ENCODE measurements around the gene ARID5B.

The ARID5B gene

GRCh38 chr10:62095181-62096122 lies 194.0 kb downstream of the ARID5B start:
- H3K4me3 ChIP-seq (ENCODE audit: low read depth, low read length): no peak overlapping the region
- TF ChIP-seq CTCF (IDR thresholded peaks at IDR 0.05; ENCODE audit: borderline replicate concordance, insufficient read depth, low read depth, low read length): no peak

GRCh38 chr10:62096256-62096933 lies 194.9 kb downstream of the ARID5B start:
- H3K4me3 ChIP-seq (ENCODE audit: low read depth, low read length): no peak overlapping the region
- TF ChIP-seq CTCF (IDR thresholded peaks at IDR 0.05; ENCODE audit: borderline replicate concordance, insufficient read depth, low read depth, low read length): no peak

GRCh38 chr10:62098278-62099121 lies 197.0 kb downstream of the ARID5B start:
- TF ChIP-seq CTCF (IDR thresholded peaks at IDR 0.05; ENCODE audit: borderline replicate concordance, insufficient read depth, low read depth, low read length): no peak
- no peak overlapping the region for H3K4me3 ChIP-seq (ENCODE audit: low read depth, low read length)

GRCh38 chr10:62099299-62099698 lies 197.8 kb downstream of the ARID5B start:
- H3K4me3 ChIP-seq (ENCODE audit: low read depth, low read length): no peak overlapping the region
- TF ChIP-seq CTCF (IDR thresholded peaks at IDR 0.05; ENCODE audit: borderline replicate concordance, insufficient read depth, low read depth, low read length): no peak

- H3K4me3 ChIP-seq (ENCODE audit: low read depth, low read length): no peak overlapping the region
- no peak for TF ChIP-seq CTCF (IDR thresholded peaks at IDR 0.05; ENCODE audit: borderline replicate concordance, insufficient read depth, low read depth, low read length)
These were observed 202.4 kb downstream of the ARID5B start for GRCh38 chr10:62103857-62104256.

GRCh38 chr10:62106929-62107519 lies 205.5 kb downstream of the ARID5B start:
- no peak overlapping the region for H3K4me3 ChIP-seq (ENCODE audit: low read depth, low read length)
- TF ChIP-seq CTCF (IDR thresholded peaks at IDR 0.05; ENCODE audit: borderline replicate concordance, insufficient read depth, low read depth, low read length): no peak

All from GM12875 (cell line).